Neural cell (in vitro differentiated cells): ENCODE data around the gene ZC2HC1B. TPM values are rescaled to one million over a fixed set of nuclear protein-coding genes. Genes with fewer than 3 reads are reported as not detected.
"Not testable (repeated sequence)": the region's sequence is repeated elsewhere in the genome, so short reads cannot be mapped to it uniquely, and the experiment has no call there.

Source experiments
- H2AFZ ChIP-seq: fragments of 200-600, 300-800 bp; sonication (generic), shearing (Covaris generic); 2 replicates; pipeline ENCODE4 v1.6.0; 2014; ENCODE audit warnings: low read depth, mild to moderate bottlenecking, antibody characterized with exemption, low read length, moderate library complexity
- H3F3A ChIP-seq: fragments of 200-600 bp; shearing (Covaris generic); 2 replicates; pipeline ENCODE4 v1.6.1; 2016; ENCODE audit warnings: mild to moderate bottlenecking, moderate library complexity, mixed read lengths, antibody characterized with exemption, low read length; ENCODE audit not compliant: insufficient read depth, poor library complexity, severe bottlenecking
- H3K27ac ChIP-seq: fragments of 200-600, 300-800 bp; sonication (generic), shearing (Covaris generic); 2 replicates; pipeline ENCODE4 v1.5.1; 2014; ENCODE audit warnings: mild to moderate bottlenecking, low read length, moderate library complexity
- H3K27me3 ChIP-seq: fragments of 300-800, 200-600 bp; sonication (generic), shearing (Covaris generic); 2 replicates; pipeline ENCODE4 v1.6.0; 2014; ENCODE audit warnings: mild to moderate bottlenecking, low read depth, low read length, moderate library complexity; ENCODE audit not compliant: insufficient read depth
- H3K36me3 ChIP-seq: fragments of 300-800, 200-600 bp; sonication (generic), shearing (Covaris generic); 2 replicates; pipeline ENCODE4 v1.5.1; 2014; ENCODE audit warnings: mild to moderate bottlenecking, antibody characterized with exemption, low read length, moderate library complexity; ENCODE audit not compliant: insufficient read depth
- H3K4me2 ChIP-seq: fragments of 300-800, 200-600 bp; sonication (generic), shearing (Covaris generic); 2 replicates; pipeline ENCODE4 v1.6.0; 2014; ENCODE audit warnings: mild to moderate bottlenecking, low read length
- H3K4me3 ChIP-seq: fragments of 300-800, 200-600 bp; sonication (generic), shearing (Covaris generic); 2 replicates; pipeline ENCODE4 v1.5.1; 2014; ENCODE audit warnings: mild to moderate bottlenecking, low read length, moderate library complexity
- H3K79me2 ChIP-seq: fragments of 200-600 bp; shearing (Covaris generic); replicated peaks from 2 replicates; pipeline ENCODE4 v1.6.0; 2014; ENCODE audit warnings: mild to moderate bottlenecking, low read length, moderate library complexity; ENCODE audit not compliant: insufficient read depth
- H3K9ac ChIP-seq: fragments of 300-800, 200-600 bp; sonication (generic), shearing (Covaris generic); 2 replicates; pipeline ENCODE4 v1.6.1; 2016; ENCODE audit warnings: mild to moderate bottlenecking, low read length, mixed read lengths
- H3K9me2 ChIP-seq: fragments of 200-600 bp; shearing (Covaris generic); 2 replicates; pipeline ENCODE4 v1.6.1; 2016; ENCODE audit warnings: mild to moderate bottlenecking, low read length, mixed read lengths; ENCODE audit not compliant: insufficient read depth
- H3K9me3 ChIP-seq: fragments of 200-600, 300-800 bp; sonication (generic), shearing (Covaris generic); 2 replicates; pipeline ENCODE4 v1.6.1; 2016; ENCODE audit warnings: mild to moderate bottlenecking, mixed run types, low read length, moderate library complexity, mixed read lengths
- H4K20me1 ChIP-seq: fragments of 200-600 bp; shearing (Covaris generic); 2 replicates; pipeline ENCODE4 v1.6.1; 2016; ENCODE audit warnings: mild to moderate bottlenecking, mixed run types; ENCODE audit not compliant: insufficient read depth
- EP300 ChIP-seq: fragments of 450-650 bp; conservative IDR thresholded peaks from 2 replicates; pipeline ENCODE4 v1.6.1; 2014; ENCODE audit warnings: antibody characterized with exemption, mild to moderate bottlenecking, moderate library complexity; ENCODE audit not compliant: poor library complexity, severe bottlenecking
- EZH2 ChIP-seq: fragments of 200-600, 300-800 bp; shearing (Covaris generic), sonication (generic); IDR thresholded peaks from 2 replicates; pipeline ENCODE4 v1.6.1; 2014; ENCODE audit warnings: antibody characterized with exemption, low read length, borderline replicate concordance, mild to moderate bottlenecking; ENCODE audit not compliant: insufficient read depth, poor library complexity, severe bottlenecking
- MXI1 ChIP-seq: fragments of 450-650 bp; conservative IDR thresholded peaks from 2 replicates; pipeline ENCODE4 v1.6.1; 2014; ENCODE audit warnings: antibody characterized with exemption, mild to moderate bottlenecking; ENCODE audit not compliant: poor library complexity, severe bottlenecking
- POLR2AphosphoS5 ChIP-seq: IDR thresholded peaks from 2 replicates; pipeline ENCODE4 v1.6.1; 2012
- RAD21 ChIP-seq: fragments of 450-650 bp; conservative IDR thresholded peaks from 2 replicates; pipeline ENCODE4 v1.6.1; 2014; ENCODE audit warnings: antibody characterized with exemption, mild to moderate bottlenecking, moderate library complexity
- SMC3 ChIP-seq: fragments of 450-650 bp; conservative IDR thresholded peaks from 2 replicates; pipeline ENCODE4 v1.6.1; 2014; ENCODE audit warnings: antibody characterized with exemption, mild to moderate bottlenecking, moderate library complexity; ENCODE audit not compliant: poor library complexity
- TAF1 ChIP-seq: IDR thresholded peaks from 2 replicates; pipeline ENCODE4 v1.6.1; 2012; ENCODE audit warnings: low read depth
- polyA plus RNA-seq: library from polyadenylated mRNA; depleted of rRNA; stranded (reverse); fragments of >200 nt; gene quantifications from 2 replicates; pipeline ENCODE4 v1.2.3, GENCODE V29; 2014
- TF ChIP-seq, protein P1 (sequence below): IDR thresholded peaks from 2 replicates; pipeline ENCODE4 v1.6.1; 2012; ENCODE audit warnings: borderline replicate concordance
- TF ChIP-seq, protein P2 (sequence below): fragments of 450-650 bp; IDR thresholded peaks from 2 replicates; pipeline ENCODE4 v1.5.1; 2014; ENCODE audit warnings: antibody characterized with exemption, mild to moderate bottlenecking, moderate library complexity; ENCODE audit not compliant: poor library complexity, severe bottlenecking

The ZC2HC1B gene
- polyA plus RNA-seq, 1 donor from 2014 or later, result not detected

DNA sequence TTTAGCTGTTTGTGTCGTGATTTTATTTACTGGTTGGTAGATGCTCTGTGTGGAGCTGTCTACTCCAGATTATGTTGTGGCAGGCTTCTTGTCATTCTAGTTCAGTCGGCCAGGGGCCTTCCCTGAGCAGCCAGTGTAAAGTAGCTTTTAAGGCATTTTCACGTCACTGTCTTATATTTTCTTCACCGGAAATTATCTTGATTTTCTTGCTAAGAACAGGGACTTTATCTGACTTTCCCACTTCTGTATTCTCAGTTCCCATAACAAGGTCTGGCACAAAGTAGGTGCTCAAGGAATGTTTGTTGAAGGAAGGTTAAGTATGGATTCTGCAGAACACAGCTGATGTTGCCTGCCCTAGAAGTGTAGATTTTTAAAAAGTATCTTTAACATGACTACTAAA is 20.3 kb upstream of the ZC2HC1B start:
- Histone ChIP-seq H2AFZ (peak overlapping the region; percentile 87), H3K4me3 (peak overlapping the region; percentile 91), H3K9me2 (no peaks in the 10 kb centered on the region), H3K9ac (peak overlapping the region; percentile 88), H3K9me3 (no peaks in the 10 kb centered on the region), H3K4me2 (peak overlapping the region; percentile 99), H3K27me3 (no peaks in the 10 kb centered on the region), H3K36me3 (peaks cover 15% of the 10 kb centered on the region), H4K20me1 (no peaks in the 10 kb centered on the region), H3K27ac (peak overlapping the region; percentile 95), H3F3A (no peaks in the 10 kb centered on the region), H3K79me2 (peaks cover 22% of the 10 kb centered on the region)
- TF ChIP-seq, protein P1, sequence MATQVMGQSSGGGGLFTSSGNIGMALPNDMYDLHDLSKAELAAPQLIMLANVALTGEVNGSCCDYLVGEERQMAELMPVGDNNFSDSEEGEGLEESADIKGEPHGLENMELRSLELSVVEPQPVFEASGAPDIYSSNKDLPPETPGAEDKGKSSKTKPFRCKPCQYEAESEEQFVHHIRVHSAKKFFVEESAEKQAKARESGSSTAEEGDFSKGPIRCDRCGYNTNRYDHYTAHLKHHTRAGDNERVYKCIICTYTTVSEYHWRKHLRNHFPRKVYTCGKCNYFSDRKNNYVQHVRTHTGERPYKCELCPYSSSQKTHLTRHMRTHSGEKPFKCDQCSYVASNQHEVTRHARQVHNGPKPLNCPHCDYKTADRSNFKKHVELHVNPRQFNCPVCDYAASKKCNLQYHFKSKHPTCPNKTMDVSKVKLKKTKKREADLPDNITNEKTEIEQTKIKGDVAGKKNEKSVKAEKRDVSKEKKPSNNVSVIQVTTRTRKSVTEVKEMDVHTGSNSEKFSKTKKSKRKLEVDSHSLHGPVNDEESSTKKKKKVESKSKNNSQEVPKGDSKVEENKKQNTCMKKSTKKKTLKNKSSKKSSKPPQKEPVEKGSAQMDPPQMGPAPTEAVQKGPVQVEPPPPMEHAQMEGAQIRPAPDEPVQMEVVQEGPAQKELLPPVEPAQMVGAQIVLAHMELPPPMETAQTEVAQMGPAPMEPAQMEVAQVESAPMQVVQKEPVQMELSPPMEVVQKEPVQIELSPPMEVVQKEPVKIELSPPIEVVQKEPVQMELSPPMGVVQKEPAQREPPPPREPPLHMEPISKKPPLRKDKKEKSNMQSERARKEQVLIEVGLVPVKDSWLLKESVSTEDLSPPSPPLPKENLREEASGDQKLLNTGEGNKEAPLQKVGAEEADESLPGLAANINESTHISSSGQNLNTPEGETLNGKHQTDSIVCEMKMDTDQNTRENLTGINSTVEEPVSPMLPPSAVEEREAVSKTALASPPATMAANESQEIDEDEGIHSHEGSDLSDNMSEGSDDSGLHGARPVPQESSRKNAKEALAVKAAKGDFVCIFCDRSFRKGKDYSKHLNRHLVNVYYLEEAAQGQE, result no peak
- TF ChIP-seq EP300 (no peak), SMC3 (no peak), EZH2 (no peak), RAD21 (no peak), POLR2AphosphoS5 (no peak), TAF1 (no peak), MXI1 (no peak)
- TF ChIP-seq, protein P2, sequence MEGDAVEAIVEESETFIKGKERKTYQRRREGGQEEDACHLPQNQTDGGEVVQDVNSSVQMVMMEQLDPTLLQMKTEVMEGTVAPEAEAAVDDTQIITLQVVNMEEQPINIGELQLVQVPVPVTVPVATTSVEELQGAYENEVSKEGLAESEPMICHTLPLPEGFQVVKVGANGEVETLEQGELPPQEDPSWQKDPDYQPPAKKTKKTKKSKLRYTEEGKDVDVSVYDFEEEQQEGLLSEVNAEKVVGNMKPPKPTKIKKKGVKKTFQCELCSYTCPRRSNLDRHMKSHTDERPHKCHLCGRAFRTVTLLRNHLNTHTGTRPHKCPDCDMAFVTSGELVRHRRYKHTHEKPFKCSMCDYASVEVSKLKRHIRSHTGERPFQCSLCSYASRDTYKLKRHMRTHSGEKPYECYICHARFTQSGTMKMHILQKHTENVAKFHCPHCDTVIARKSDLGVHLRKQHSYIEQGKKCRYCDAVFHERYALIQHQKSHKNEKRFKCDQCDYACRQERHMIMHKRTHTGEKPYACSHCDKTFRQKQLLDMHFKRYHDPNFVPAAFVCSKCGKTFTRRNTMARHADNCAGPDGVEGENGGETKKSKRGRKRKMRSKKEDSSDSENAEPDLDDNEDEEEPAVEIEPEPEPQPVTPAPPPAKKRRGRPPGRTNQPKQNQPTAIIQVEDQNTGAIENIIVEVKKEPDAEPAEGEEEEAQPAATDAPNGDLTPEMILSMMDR, result no peak

GRCh38 chr6:143845033-143845432 is 19.2 kb upstream of the ZC2HC1B start:
- Histone ChIP-seq H4K20me1 (no peaks in the 10 kb centered on the region), H3K27ac (no peak overlapping the region), H3F3A (no peaks in the 10 kb centered on the region), H2AFZ (no peak overlapping the region), H3K9me3 (no peaks in the 10 kb centered on the region), H3K4me3 (peak overlapping the region; percentile 91), H3K36me3 (peaks cover 15% of the 10 kb centered on the region), H3K79me2 (peaks cover 22% of the 10 kb centered on the region), H3K4me2 (no peak overlapping the region), H3K9ac (no peak overlapping the region), H3K9me2 (no peaks in the 10 kb centered on the region), H3K27me3 (no peaks in the 10 kb centered on the region)
- no peak for TF ChIP-seq POLR2AphosphoS5
- TF ChIP-seq, protein P1, result no peak
- no peak for TF ChIP-seq SMC3
- no peak for TF ChIP-seq TAF1
- TF ChIP-seq, protein P2, result no peak
- TF ChIP-seq EP300, result no peak
- no peak for TF ChIP-seq EZH2
- no peak for TF ChIP-seq MXI1
- TF ChIP-seq RAD21, result no peak

DNA sequence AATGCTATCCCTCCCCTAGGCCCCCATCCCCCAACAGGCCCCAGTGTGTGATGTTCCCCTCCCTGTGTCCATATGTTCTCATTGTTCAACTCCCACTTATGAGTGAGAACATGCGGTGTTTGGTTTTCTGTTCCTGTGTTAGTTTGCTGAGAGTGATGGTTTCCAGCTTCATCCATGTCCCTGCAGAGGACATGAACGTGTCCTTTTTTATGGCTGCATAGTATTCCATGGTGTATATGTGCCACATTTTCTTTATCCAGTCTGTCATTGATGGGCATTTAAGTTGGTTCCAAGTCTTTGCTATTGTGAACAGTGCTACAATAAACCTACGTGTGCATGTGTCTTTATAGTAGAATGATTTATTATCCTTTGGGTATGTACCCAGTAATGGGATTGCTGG is 12.6 kb upstream of the ZC2HC1B start:
- not testable (repeated sequence) for H3K79me2 ChIP-seq, H3K4me2 ChIP-seq, H2AFZ ChIP-seq, H3K9me2 ChIP-seq, H3K4me3 ChIP-seq, H3F3A ChIP-seq, H3K27ac ChIP-seq, H4K20me1 ChIP-seq, H3K27me3 ChIP-seq, H3K9me3 ChIP-seq, H3K9ac ChIP-seq
- H3K36me3 ChIP-seq, result peaks cover 13% of the 10 kb centered on the region
